ENCODE results near the gene SH2B2.

Gene SH2B2

GRCh38 chr7:102286237-102287110 is at the start of gene SH2B2:
Gene SH2B2, plus strand, starts transcription at chr7:102286868. Its CDS starts 13,683 bp downstream, at chr7:102300551.
- in situ Hi-C loops (cut with HindIII; ENCODE audit: low sequenced_read_pairs), result loop anchor here (10.0 kb wide), 1 partner anchor 128 kb away; no protein-coding TSS in a partner anchor
- TF ChIP-seq CTCF (IDR thresholded peaks at IDR 0.05; ENCODE audit: low read depth, low read length), result no peak
- peak within 1 kb of the TSS; percentile 54 for H3K4me3 ChIP-seq (ENCODE audit: low read depth, low read length)
- peak; percentile 19 for DNase-seq (ENCODE audit: low read depth, low spot score)

GRCh38 chr7:102239206-102239820 is 47.4 kb upstream of the SH2B2 start:
- in situ Hi-C loops (cut with HindIII; ENCODE audit: low sequenced_read_pairs), result no loop called here
- no peak for TF ChIP-seq CTCF (IDR thresholded peaks at IDR 0.05; ENCODE audit: low read depth, low read length)
- DNase-seq (ENCODE audit: low read depth, low spot score), result no peak
- H3K4me3 ChIP-seq (ENCODE audit: low read depth, low read length), result no peak overlapping the region

GRCh38 chr7:102241431-102241830 is 45.2 kb upstream of the SH2B2 start:
- in situ Hi-C loops (cut with HindIII; ENCODE audit: low sequenced_read_pairs), result no loop called here
- DNase-seq (ENCODE audit: low read depth, low spot score), result no peak
- no peak overlapping the region for H3K4me3 ChIP-seq (ENCODE audit: low read depth, low read length)
- TF ChIP-seq CTCF (IDR thresholded peaks at IDR 0.05; ENCODE audit: low read depth, low read length), result no peak

GRCh38 chr7:102244601-102245000 is 42.1 kb upstream of the SH2B2 start:
- no peak for DNase-seq (ENCODE audit: low read depth, low spot score)
- H3K4me3 ChIP-seq (ENCODE audit: low read depth, low read length), result no peak overlapping the region
- no peak for TF ChIP-seq CTCF (IDR thresholded peaks at IDR 0.05; ENCODE audit: low read depth, low read length)
- in situ Hi-C loops (cut with HindIII; ENCODE audit: low sequenced_read_pairs), result no loop called here

GRCh38 chr7:102248081-102248455 is 38.6 kb upstream of the SH2B2 start:
- H3K4me3 ChIP-seq (ENCODE audit: low read depth, low read length), result no peak overlapping the region
- no peak for TF ChIP-seq CTCF (IDR thresholded peaks at IDR 0.05; ENCODE audit: low read depth, low read length)
- no peak for DNase-seq (ENCODE audit: low read depth, low spot score)
- in situ Hi-C loops (cut with HindIII; ENCODE audit: low sequenced_read_pairs), result no loop called here

GRCh38 chr7:102248456-102249395 is 37.9 kb upstream of the SH2B2 start:
- DNase-seq (ENCODE audit: low read depth, low spot score), result no peak
- in situ Hi-C loops (cut with HindIII; ENCODE audit: low sequenced_read_pairs), result no loop called here
- TF ChIP-seq CTCF (IDR thresholded peaks at IDR 0.05; ENCODE audit: low read depth, low read length), result no peak
- H3K4me3 ChIP-seq (ENCODE audit: low read depth, low read length), result no peak overlapping the region
